Measurements from ENCODE around the gene ZBTB44. TPM values are rescaled to one million over a fixed set of nuclear protein-coding genes. Genes with fewer than 3 reads are reported as not detected.
"Not testable (repeated sequence)": the region's sequence is repeated elsewhere in the genome, so short reads cannot be mapped to it uniquely, and the experiment has no call there.

The ZBTB44 gene
- total RNA-seq, 1 donor from 2014 or later: 55.1 TPM

DNA sequence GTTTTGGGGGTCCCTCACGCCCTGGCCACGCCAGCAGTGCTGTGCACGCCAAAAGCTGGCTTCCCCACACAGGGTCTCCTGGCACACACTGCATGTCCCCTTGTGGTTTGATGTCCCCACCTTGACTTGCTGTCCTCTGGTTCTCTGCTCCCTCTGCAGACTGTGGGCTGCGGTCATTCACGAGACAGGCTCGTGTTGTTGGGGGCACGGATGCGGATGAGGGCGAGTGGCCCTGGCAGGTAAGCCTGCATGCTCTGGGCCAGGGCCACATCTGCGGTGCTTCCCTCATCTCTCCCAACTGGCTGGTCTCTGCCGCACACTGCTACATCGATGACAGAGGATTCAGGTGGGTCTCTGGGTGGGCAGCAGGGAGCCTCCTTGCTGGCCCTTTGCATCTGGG lies 114.9 kb downstream of the ZBTB44 start:
- DNase-seq (ENCODE audit: low spot score): no peak

DNA sequence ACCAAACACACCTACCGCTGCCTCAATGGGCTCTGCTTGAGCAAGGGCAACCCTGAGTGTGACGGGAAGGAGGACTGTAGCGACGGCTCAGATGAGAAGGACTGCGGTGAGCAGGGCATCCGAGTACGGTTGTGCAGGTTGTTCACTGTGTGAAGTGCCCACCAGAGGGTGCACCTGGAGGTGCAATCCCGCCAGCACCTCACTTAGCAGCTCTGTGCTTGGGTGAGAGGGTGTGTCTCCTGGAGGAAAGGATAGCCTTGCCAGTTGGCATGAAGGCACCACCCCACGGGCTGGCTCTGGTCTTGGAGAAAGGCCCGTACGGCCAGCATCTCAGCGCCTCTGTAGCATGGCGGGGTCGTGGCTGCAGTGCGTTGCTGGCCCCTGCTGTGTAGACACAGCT lies 115.8 kb downstream of the ZBTB44 start:
- DNase-seq (ENCODE audit: low spot score): no peak

DNA sequence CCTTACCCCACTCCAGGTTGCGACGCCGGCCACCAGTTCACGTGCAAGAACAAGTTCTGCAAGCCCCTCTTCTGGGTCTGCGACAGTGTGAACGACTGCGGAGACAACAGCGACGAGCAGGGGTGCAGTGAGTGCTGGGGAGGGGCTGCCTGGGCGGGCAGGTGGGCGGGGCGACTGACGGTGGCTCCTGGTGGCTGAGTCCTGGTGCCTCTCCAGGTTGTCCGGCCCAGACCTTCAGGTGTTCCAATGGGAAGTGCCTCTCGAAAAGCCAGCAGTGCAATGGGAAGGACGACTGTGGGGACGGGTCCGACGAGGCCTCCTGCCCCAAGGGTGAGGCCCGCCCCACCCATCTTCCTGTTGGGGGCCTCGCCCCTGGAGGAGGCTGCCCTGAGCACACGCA lies 116.4 kb downstream of the ZBTB44 start:
- DNase-seq (ENCODE audit: low spot score): no peak

DNA sequence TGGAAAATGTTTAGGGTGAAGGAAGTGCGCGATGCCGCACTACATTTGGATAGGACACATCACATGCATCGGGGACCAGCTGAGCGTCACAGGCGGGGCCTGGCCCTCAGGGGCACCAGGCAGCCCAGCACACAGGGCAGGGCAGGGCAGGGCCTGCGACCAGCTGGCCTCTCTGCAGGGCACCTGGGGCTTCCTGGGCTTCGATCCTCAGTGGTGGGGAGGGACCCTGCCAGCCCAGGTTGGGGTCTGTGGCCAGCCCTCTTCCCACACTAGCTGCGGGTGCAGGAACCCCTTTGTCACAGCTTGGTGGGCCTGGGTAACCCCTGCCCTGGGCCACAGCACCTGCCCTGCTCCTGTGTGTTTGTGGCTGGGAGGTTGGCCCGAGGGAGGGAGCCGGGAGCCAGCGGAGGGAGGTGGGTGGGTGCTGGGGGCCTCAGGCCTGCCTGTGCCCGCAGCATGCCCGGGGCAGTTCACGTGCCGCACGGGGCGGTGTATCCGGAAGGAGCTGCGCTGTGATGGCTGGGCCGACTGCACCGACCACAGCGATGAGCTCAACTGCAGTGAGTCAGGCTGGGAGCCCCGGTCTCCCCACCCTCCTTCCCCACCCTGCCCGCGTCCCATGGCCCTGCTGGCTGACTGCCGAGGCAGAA lies 117.2 kb downstream of the ZBTB44 start:
- no peak for DNase-seq (ENCODE audit: low spot score)

DNA sequence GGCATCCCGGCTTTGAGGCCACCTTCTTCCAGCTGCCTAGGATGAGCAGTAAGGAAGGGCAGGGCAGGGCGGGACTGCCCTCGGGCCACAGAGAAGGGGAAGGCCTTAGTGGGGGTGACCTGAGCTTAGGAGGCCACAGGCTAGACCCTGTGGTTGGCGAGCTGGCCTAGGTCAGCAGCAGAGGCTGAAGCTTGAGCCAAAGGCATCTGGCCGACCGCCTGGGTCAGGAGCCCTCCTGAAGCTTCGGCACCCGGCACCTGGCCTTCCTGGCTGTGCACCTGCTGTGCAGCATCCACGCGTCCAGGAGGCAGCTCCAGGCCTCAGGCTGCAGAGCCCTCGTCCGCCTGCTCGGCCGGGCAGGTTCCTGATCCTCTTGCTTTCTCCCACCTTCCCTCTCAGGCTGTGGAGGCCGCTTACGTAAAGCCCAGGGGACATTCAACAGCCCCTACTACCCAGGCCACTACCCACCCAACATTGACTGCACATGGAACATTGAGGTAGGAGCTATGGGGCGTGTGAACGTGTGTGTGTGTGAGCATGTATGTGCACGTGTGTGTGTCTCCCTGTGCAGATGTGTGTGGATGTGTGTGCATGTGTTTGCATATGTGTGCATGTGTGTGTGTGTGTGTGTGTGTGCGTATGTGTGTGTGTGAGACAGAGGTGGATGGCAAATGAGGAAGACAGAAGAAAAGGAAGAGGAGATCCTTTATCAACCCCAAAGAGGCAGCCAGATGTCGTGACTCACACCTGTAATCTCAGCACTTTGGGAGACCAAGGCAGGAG lies 120.3 kb downstream of the ZBTB44 start:
- DNase-seq (ENCODE audit: low spot score): no peak

DNA sequence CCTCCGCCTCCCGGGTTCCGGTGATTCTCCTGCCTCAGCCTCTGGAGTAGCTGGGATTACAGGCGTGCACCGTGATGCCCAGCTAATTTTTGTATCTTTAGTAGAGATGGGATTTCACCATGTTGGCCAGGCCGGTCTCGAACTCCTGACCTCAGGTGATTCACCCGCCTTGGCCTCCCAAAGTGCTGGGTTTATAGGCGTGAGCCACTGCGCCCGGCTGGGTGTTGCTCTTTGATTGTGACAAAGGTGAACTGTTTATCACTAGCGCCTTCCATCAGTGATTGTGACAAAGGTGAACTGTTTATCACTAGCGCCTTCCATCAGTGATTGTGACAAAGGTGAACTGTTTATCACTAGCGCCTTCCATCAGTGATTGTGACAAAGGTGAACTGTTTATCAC lies 121.2 kb downstream of the ZBTB44 start:
- DNase-seq (ENCODE audit: low spot score): not testable (repeated sequence)

DNA sequence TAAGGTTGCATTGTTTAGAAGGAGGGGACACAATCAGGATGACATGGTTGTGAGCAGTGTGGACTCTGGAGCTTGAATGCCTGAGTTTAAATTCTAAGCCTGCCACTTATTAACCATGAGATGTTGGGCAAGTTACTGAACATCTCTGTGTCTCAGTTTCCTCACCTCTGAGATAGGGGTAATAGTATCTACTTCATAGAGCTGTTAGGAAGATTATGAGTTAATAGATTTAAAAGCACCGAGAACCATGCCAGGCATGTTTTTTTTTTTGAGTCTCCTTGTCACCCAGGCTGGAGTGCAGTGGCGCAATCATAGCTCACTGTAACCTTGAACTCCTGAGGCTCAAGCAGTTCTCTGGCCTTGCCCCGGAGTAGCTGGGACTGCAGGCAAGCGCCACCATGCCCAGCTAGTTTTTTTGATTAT lies 121.9 kb downstream of the ZBTB44 start:
- DNase-seq (ENCODE audit: low spot score): no peak

DNA sequence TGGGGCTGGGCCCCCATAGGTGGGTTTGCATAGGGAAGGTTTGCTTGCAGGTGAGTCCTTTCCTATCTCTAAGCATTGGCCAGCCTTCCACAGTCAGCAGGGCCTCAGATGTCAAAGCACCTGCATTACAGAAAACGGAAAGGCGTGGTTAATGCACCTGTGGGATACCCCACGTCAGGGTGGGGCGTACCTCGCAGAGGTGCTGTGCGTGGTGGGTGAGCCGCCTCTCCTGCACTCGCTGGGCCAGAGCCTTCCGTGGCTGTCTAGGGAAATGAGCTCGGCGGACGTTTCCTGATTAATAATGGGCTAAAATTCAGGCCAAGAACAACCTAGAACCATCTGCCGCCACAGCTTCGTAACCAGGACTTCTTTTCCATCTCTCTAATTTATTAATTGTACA lies 122.8 kb downstream of the ZBTB44 start:
- no peak for DNase-seq (ENCODE audit: low spot score)

DNA sequence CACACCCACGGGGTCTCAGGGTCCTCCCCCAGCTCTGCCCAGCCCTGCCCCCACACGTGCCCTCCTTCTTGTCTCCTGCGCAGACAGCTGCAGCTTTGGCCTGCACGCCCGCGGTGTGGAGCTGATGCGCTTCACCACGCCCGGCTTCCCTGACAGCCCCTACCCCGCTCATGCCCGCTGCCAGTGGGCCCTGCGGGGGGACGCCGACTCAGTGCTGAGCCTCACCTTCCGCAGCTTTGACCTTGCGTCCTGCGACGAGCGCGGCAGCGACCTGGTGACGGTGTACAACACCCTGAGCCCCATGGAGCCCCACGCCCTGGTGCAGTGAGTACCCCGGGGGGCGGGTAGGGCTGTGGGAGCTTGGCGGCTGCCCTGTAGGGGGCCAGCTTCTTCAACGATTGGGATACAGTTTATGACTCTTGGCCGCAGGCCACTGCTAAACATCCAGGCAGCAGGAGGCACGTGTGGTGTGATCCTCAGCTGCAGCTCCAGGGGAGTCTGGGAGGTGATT lies 124.3 kb downstream of the ZBTB44 start:
- no peak for DNase-seq (ENCODE audit: low spot score)

DNA sequence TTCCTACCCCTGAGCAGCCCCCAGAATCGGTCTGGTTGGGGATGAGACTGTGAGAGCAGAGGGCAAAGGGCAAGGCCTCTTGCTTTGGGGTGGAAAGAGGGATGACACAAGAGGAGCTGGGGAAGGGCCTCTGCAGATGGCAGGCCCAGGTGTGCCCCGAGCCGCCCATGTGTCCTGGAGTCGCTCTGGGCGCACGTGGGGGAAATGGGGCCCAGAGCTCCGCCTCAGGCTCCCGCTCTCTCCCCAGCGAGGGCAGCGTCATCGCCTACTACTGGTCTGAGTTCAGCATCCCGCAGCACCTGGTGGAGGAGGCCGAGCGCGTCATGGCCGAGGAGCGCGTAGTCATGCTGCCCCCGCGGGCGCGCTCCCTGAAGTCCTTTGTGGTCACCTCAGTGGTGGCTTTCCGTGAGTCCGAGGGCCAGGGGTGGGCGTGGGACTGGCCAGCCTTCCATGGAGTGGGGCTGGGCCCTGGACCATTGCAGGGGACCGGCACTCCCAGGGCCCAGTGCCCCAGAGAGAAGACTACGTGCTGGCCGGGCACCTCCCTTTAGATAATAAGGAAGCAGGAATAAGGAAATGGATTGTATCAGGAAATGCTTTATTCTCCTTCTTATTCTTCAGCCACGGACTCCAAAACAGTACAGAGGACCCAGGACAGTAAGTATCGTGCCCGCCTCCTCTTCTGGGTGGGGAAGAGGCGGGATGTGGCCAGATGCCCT lies 125.1 kb downstream of the ZBTB44 start:
- no peak for DNase-seq (ENCODE audit: low spot score)

DNA sequence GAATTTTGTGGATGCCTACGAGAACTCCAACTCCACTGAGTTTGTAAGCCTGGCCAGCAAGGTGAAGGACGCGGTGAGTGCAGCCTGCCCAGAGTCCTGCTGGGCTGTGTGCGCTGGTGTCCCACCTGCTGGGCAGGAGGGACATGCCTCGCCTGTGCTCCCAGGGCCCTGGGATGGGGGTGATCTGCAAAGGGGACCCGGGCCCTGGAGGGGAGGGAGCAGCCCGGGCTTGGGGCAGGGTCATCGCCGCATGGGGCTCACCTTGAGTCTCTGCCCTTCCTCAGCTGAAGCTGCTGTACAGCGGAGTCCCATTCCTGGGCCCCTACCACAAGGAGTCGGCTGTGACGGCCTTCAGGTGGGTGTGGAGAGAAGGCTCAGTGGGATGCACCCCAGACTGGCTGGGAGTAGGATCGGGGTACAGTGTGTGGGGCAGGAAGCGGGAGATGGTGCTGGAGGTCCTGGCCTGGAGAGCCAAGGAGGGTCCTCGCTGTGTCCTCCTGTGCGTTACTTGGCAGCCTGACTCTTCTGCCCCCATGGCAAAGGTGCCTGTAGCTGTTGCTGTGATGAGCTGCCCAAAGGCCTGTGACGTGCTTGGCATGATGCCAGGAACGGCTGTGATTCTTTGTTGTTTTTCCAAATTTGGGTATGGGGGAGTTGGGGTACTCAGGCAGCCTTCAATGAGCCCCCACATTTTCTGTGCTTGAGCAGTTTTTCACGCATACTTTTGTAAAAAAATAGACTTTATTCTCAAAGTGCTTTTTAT lies 126.0 kb downstream of the ZBTB44 start:
- no peak for DNase-seq (ENCODE audit: low spot score)

DNA sequence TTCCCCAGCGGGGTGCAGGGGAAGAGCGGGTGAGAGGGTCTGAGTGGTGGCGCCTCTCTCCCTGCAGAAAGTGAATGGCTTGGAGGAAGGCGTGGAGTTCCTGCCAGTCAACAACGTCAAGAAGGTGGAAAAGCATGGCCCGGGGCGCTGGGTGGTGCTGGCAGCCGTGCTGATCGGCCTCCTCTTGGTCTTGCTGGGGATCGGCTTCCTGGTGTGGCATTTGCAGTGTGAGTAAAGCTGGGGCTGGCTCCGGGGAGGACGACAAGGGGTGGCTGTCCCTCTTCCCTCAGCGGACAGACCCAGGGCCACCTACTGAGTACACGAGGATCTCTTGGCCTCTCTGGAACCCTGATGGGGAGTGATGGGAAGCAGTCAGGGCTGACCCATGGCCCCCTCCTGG lies 126.7 kb downstream of the ZBTB44 start:
- no peak for DNase-seq (ENCODE audit: low spot score)

DNA sequence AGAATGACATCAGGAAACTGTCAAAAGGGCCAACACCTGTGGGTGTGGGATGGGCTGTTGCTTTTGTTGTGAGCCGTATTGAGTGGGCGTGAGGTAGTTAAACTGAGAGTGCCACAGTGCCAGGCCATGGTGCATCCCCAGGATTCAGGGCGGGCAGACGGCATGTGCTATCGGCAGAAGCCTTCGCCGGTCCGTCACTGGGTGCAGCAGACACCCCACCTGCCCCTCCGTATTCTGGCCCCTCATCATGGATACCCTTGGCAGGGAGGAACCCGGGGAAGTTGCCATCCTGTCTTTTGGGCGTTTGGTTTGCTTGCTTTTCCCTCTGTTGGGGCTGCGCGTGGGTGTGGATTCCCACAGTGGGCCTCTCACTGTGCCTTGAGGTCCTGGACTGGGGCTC lies 127.6 kb downstream of the ZBTB44 start:
- DNase-seq (ENCODE audit: low spot score): no peak

DNA sequence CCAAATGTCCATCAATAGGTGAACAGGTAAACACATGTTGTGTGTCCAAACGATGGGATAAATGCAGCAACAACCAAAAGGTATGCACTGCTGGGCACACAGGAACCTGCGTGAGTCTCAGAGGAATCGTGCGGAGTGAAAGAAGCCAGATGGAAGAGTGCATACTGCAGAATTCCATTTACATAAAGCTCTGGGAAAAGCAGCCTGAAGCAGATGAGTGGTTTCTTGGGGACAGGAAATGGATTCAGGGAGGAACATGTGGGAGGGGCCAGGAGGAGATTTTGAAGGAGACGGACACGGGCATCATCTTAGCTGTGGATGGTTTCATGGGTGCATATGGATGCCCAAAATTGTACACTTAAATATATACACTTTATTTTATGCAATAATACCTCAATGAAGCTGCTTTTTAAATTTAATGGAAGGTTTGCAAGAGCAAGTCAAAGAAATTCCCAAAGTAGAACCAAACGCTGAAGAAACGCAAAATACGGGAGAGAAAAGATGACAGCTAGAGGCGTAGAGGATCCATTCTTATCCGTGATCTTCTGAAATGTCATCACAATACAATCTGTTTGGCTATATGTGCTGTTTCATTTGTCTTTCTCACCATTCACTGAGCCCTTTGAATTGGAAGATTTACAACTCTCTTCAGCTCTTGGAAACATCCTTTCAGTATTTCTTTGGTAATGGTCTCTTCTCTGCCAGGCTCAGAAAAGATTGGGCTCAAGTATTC lies 130.7 kb downstream of the ZBTB44 start:
- DNase-seq (ENCODE audit: low spot score): no peak

DNA sequence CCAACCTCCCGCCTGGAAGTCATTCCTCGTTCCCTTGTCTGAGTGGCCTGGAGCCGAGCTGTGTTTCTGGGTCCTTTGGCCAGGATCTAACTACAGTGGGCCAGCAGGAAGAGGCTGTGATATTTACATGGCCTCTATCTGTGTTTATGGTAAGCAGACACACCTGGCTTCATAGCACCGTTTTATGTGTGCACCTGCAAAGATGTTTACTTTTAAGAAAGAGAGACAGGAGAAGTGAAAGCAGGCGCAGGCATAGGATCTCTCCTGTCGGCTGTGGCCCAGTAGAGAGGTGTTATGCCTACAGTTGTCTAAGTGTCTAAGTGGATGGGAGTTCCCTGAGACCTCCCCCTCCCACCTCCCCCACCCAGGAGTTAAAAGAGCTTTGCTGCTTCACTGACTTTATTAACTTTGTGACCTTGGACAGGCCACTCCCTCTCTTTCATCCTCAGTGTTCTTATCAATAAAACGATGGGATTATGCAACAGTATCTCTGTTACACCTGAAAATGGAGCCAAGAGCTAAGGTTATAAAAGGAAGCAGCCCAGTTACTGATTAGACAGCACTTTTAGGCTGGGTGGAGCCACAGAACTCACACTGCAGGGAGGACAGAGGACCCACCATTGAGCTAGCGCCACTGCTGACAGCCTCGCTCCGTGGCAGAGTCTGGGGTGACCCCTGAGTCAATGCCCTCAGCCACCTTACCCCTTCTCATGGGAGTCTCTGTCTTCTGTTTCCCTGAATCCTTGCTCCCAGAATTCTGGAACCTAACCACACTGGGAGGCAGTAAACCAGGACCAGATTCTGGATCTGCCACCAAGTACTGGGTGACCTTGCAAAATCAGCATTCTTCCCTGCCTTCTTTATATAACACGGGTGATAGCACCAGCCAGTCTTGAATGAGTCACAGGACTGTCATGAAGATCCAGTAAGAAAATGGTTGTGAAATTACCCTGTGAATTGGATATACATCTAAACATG lies 133.1 kb downstream of the ZBTB44 start:
- peak; percentile 45 for DNase-seq (ENCODE audit: low spot score)

DNA sequence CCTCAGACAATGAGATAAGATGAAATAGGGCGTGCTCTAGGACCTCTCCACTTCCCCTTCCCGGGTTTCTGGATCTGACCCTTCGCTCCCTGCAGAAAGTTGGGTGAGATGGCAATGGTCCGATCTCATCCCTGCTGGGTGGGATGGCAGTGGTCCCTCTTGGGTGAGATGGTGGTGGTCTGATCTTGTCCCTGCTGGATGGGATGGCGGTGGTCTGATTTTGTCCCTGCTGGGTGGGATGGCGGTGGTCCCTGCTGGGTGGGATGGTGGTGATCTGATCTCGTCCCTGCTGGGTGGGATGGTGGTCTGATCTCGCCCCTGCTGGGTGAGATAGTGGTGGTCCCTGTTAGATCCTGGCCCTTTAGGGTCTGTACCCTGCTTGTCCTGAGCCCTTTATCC lies 133.8 kb downstream of the ZBTB44 start:
- no peak for DNase-seq (ENCODE audit: low spot score)

DNA sequence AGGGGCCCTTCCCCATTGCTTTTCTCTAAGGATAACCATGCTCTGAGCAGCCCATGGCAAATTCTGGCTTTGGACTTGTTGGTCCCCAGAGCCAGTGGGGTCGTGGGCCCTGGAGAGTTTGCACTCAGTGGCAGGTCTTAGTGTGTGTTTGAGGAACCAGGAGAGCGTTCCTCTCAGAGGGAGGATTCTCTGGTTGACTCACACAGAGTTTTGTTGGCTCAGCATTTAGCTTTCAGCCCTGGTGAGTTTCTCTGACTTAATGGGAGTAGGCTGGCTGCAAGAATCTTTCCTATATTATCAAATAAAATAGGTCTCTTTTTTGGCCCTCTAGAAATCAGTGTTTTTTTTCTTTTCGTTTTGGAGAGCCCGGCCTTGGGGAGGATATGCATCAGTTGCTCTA lies 134.2 kb downstream of the ZBTB44 start:
- DNase-seq (ENCODE audit: low spot score): peak; percentile 84

DNA sequence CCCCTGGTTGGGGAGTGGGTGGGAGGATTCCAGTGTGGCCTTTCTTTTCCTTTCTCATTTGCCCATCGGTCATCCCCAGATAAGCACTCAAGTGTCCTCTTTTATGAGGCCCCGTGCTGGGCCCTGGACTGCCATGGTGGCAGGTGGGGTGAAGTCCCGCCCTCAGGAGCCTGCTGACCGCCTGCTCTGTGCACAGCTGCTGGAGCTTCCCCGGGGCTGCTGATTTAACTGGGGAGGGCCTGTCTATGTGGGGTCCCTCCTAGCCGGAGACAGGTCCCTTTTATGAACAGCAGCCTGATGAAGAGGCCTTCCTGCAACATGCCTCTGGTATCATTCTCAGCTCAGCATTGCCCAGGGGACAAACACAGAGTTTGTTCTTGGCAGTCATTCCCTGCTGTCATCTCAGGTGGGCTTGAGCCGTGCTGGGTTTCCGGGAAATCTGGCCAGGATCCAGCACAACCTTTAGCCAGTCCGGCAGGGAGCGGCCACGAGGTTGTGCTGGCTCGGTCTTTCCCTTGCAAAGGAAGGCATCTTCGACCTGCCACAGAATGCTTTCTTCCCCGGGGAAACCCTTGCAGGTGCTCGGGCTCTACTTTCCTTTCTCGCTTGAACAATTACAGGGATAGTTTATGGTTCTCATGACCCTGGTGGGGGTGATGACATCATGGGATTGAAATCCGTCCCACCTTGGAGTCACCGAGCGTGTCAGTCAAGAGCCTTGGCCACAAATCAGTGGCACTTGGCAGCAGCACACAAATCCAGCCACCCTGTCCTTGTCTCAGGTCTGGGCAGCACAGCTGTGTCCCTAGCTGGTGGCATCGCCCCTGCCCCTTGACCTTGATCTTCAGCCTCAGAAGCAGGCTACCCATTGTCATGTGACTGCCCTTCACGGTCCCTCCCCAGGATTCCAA lies 135.1 kb downstream of the ZBTB44 start:
- DNase-seq (ENCODE audit: low spot score): no peak

Data from umbilical cord (tissue), 2 donors.